HUES48 (cell line): ENCODE results near the gene DCP1A.

ENCODE experiments used
- H3K27ac ChIP-seq: one replicate; pipeline ENCODE4 v1.7.0; 2013; ENCODE audit warnings: low read depth, low read length, inconsistent platforms
- H3K27me3 ChIP-seq: 2 replicates; pipeline ENCODE4 v1.6.1; 2013; ENCODE audit warnings: mild to moderate bottlenecking, low read length; ENCODE audit not compliant: control insufficient read depth, insufficient read depth
- H3K36me3 ChIP-seq: 2 replicates; pipeline ENCODE4 v1.6.1; 2013; ENCODE audit warnings: low read length; ENCODE audit not compliant: control insufficient read depth, insufficient read depth
- H3K4me1 ChIP-seq: 2 replicates; pipeline ENCODE4 v1.6.1; 2013; ENCODE audit warnings: mild to moderate bottlenecking, low read length; ENCODE audit not compliant: control insufficient read depth, insufficient read depth
- H3K4me3 ChIP-seq: 2 replicates; pipeline ENCODE4 v1.5.1; 2013; ENCODE audit warnings: mild to moderate bottlenecking, low read depth, low read length
- H3K9ac ChIP-seq: 2 replicates; pipeline ENCODE4 v1.6.1; 2013; ENCODE audit warnings: mild to moderate bottlenecking, low read depth, low read length, moderate library complexity
- H3K9me3 ChIP-seq: 2 replicates; pipeline ENCODE4 v1.6.1; 2013; ENCODE audit warnings: low read length; ENCODE audit not compliant: control insufficient read depth, insufficient read depth

The DCP1A gene

DNA sequence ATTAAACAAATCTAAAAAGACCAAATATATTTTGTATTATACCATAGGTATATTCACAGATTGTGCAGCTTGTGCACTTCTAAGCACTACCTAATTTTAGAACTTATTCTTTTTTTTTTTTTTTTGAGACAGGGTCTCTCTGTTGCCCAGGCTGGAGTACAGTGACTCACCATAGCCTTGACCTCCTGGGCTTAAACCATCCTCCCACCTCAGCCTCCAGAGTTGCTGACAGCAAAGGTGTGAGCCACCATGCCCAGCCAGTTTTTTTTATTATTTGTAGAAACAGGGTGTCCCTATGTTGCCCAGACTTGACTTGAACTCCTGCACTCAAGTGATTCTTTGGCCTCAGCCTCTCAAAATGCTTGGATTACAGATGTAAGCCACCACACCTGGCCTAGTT, 79.6 kb downstream of the DCP1A start:
- no peaks in the 10 kb centered on the region for H3K9me3 ChIP-seq
- no peak overlapping the region for H3K27ac ChIP-seq
- H3K4me3 ChIP-seq: no peak overlapping the region
- peaks cover 16% of the 10 kb centered on the region for H3K4me1 ChIP-seq
- H3K27me3 ChIP-seq: no peaks in the 10 kb centered on the region
- no peaks in the 10 kb centered on the region for H3K36me3 ChIP-seq
- H3K9ac ChIP-seq: no peak overlapping the region

DNA sequence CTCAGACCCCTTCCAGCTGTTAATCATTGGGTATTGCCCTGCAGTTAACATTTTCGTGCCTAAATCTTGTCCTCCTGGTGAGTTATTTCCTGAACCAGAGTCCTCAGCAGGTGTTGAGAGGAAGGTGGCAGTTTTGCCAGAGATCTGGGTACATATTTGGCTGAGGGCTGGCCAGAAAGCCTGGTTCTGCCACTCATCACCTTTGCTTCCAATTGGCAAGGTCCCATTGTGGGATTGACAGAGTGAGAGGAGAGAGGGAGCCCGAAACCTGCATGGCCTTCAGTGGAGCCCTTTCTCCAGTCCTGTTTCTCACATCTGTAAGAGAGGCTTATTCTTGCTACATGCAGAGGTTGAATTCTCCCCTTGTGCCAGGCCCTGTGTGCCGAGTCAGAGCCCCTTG, 82.6 kb downstream of the DCP1A start:
- Histone ChIP-seq H3K27me3 (no peaks in the 10 kb centered on the region), H3K9me3 (no peaks in the 10 kb centered on the region), H3K4me3 (no peak overlapping the region), H3K27ac (no peak overlapping the region), H3K36me3 (no peaks in the 10 kb centered on the region), H3K4me1 (peaks cover 10% of the 10 kb centered on the region), H3K9ac (no peak overlapping the region)

DNA sequence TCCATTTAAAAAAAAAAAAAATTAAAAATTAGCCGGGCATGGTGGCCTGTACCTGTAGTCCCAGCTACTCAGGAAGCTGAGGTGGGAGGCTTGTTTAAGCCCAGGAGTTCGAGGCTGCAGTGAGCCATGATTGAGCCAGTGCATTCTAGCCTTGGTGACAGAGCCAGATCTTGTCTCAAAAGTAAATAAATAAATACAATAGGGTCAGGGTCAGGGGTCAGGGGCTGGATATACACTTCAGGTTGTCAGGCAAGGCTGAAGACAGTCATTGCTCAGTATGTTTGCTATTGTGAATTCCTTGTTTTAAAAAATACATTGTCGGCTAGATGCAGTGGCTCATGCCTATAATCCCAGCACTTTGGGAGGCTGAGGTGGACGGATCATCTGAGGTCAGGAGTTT, 83.4 kb downstream of the DCP1A start:
- no peaks in the 10 kb centered on the region for H3K36me3 ChIP-seq
- no peak overlapping the region for H3K27ac ChIP-seq
- no peak overlapping the region for H3K4me3 ChIP-seq
- H3K9ac ChIP-seq: no peak overlapping the region
- peaks cover 16% of the 10 kb centered on the region for H3K4me1 ChIP-seq
- H3K27me3 ChIP-seq: no peaks in the 10 kb centered on the region
- H3K9me3 ChIP-seq: no peaks in the 10 kb centered on the region

DNA sequence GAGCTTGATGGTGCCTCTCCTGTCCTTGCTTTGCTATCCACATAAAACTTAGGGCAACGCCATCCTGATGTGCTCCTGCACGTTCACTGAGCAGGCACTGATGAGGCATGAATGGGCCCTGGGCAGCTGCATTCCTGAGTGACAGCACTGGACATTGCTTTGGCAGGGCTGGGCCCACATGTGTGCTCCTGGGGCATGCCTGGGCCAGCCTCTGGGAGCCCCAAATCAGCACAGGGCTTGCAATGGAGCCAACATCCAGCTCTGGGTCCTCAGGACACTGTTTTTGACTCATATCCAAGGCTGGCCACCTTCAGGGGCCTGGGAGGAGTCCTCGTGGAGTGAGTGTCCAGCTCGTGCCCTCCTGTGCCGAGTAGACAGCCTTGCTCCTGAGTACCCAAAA, 85.6 kb downstream of the DCP1A start:
- H3K4me3 ChIP-seq: no peak overlapping the region
- H3K4me1 ChIP-seq: peaks cover 25% of the 10 kb centered on the region
- H3K36me3 ChIP-seq: no peaks in the 10 kb centered on the region
- no peak overlapping the region for H3K9ac ChIP-seq
- H3K27ac ChIP-seq: no peak overlapping the region
- H3K27me3 ChIP-seq: peaks cover 3% of the 10 kb centered on the region; the same call in 1 of the 2 replicates
- no peaks in the 10 kb centered on the region for H3K9me3 ChIP-seq

DNA sequence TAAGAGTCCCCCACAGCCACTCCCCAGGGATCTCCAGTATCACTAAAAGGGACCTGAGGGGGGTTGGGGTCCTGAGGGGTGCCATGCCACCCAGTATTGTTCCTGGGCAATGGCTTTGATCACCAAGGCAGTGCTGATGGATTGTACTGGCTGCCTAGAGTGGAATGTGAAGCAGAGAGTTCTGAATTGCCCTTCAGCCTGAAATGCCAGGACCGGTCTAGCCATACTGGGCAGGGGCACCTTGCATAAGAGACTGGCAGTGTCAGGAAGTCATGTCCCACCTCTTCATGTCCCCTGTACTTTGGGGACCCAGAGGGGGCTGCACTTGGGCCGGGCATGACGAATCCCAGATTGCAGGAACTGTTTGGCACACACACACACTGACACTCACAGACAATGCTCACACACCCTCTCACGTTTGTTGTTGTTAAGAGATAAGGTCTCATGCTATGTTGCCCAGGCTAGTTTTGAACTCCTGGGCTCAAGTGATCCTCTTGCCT, 87.0 kb downstream of the DCP1A start:
- H3K36me3 ChIP-seq: no peaks in the 10 kb centered on the region
- H3K27ac ChIP-seq: peak overlapping the region; percentile 99
- H3K4me3 ChIP-seq: no peak overlapping the region
- no peaks in the 10 kb centered on the region for H3K9me3 ChIP-seq
- peaks cover 3% of the 10 kb centered on the region; the same call in 1 of the 2 replicates for H3K27me3 ChIP-seq
- peaks cover 25% of the 10 kb centered on the region for H3K4me1 ChIP-seq
- H3K9ac ChIP-seq: no peak overlapping the region

DNA sequence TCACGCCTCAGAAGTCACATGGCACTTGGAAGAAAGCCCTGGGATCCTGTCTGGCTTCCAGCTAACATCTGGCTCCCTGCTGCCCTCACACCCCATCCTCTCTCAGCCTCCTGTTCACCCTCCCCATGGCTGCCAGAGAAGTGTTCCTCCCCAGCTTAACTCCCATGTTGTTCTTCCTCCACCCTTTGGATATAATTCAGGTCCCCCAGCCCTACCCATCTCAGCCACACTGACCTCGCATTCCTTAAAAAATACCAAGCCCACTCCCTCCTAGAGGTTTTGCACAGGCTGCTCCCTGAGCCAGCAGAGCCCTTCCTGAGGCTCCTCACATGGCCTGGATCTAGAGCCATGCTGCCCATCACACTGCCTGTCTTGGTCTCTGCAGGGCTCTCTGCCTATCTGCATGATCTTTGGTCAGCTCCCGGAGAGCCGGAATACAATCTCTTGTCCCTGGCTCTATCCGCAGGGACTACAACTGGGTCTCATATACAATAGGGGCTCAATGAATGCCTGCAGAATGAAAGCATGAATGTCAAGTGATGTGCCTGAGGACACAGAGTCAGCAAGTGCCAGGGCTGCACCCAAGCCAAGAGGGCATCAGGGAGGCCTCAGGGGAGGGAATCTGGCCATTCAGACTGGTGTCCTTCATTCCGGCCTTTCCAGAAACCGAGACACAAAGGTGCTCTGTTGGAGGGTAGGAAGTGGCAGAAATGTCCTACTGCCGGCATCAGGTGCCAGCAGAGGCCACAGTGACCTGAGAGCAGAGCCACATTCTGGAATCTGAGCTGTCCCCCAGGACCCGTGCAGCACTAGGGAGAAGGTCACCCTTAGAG, 87.7 kb downstream of the DCP1A start:
- peaks cover 3% of the 10 kb centered on the region; the same call in 1 of the 2 replicates for H3K27me3 ChIP-seq
- no peaks in the 10 kb centered on the region for H3K36me3 ChIP-seq
- H3K27ac ChIP-seq: peak overlapping the region; percentile 99
- peaks cover 22% of the 10 kb centered on the region for H3K4me1 ChIP-seq
- H3K9me3 ChIP-seq: no peaks in the 10 kb centered on the region
- H3K4me3 ChIP-seq: no peak overlapping the region
- peak overlapping the region; percentile 33; the same call in 1 of the 2 replicates for H3K9ac ChIP-seq

DNA sequence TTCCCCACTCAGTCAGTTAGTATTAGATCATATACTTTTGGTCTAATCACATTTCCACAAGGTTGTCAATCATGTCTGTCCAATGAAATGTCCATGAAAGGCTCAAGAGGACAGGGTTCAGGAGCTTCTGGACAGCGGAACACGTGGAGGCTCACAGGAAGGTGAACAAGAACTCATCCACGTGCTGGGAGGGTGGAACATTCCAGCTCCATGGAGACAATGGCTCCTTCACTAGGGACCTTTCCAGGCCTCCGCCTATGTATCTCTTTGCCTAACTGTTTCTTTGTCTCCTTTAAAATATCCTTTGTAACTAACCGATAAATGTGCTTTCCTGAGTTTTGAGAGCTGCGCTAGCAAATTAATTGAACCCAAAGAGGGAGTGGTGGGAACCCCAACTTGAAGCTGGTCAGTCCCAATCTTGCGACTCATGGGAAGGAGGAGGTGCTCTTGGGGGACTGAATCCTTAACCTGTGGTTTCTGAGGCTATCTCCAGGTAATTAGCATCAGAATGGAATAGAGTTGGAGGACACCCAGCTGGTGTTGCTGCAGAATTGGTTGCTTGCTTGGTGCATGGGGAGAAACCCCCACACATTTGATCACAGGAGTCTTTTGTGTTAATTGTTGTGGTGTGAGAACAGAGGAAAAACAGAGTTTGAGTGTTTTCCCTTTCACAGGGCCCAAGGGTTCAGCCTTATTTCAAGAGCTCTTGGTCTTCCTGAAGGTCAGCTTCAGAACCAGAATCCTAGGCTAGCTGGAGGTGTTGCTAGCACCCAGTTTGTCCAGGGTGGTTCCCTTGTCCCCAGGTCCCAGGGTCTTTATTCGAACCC, 88.5 kb downstream of the DCP1A start:
- H3K4me1 ChIP-seq: peaks cover 24% of the 10 kb centered on the region
- H3K4me3 ChIP-seq: no peak overlapping the region
- peak overlapping the region; percentile 99 for H3K27ac ChIP-seq
- no peaks in the 10 kb centered on the region for H3K9me3 ChIP-seq
- H3K9ac ChIP-seq: peak overlapping the region; percentile 33; the same call in 1 of the 2 replicates
- H3K36me3 ChIP-seq: peaks cover 5% of the 10 kb centered on the region; the same call in 1 of the 2 replicates
- peaks cover 3% of the 10 kb centered on the region; the same call in 1 of the 2 replicates for H3K27me3 ChIP-seq

DNA sequence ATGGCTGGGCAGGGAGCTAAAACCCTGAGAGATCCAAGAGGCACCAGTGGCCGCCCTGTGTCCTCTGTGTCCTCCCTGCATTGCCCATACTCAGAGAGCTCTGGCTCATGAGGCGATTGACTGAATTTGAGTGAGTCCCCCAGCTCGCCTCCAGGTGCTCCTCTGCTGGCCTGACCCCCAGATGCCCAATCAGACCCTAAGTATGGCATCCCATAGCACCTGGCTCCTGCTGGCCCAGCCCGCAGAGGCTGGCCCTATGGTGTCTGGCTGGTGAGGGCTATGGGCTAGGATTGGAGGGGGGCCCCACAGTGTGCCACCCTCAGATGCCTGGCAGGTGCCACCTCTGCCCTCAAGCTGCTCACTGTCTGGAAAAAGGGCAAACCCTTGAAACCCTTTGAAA, 89.9 kb downstream of the DCP1A start:
- Histone ChIP-seq H3K4me3 (no peak overlapping the region), H3K4me1 (peaks cover 32% of the 10 kb centered on the region), H3K27me3 (peaks cover 3% of the 10 kb centered on the region; the same call in 1 of the 2 replicates), H3K36me3 (peaks cover 6% of the 10 kb centered on the region; the same call in 1 of the 2 replicates), H3K9me3 (no peaks in the 10 kb centered on the region), H3K9ac (no peak overlapping the region), H3K27ac (no peak overlapping the region)

DNA sequence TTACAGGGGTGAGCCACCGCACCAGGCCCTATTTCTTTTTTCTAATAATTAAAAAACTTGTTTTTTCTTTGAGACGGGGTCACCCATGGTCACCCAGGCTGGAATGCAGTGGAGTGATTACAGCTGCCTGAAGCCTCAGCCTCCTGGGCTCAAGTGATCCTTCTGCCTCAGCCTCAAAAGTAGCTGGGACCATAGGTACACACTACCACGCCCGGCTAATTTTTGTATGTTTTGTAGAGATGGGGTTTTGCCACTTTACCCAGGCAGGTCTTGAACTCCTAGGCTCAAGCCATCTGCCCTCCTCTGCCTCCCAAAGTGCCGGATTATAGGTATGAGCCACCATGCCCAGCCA, 90.7 kb downstream of the DCP1A start:
- Histone ChIP-seq H3K4me3 (no peak overlapping the region), H3K4me1 (peaks cover 39% of the 10 kb centered on the region), H3K27ac (no peak overlapping the region), H3K9me3 (no peaks in the 10 kb centered on the region), H3K9ac (no peak overlapping the region), H3K36me3 (peaks cover 6% of the 10 kb centered on the region; the same call in 1 of the 2 replicates), H3K27me3 (peaks cover 3% of the 10 kb centered on the region; the same call in 1 of the 2 replicates)

DNA sequence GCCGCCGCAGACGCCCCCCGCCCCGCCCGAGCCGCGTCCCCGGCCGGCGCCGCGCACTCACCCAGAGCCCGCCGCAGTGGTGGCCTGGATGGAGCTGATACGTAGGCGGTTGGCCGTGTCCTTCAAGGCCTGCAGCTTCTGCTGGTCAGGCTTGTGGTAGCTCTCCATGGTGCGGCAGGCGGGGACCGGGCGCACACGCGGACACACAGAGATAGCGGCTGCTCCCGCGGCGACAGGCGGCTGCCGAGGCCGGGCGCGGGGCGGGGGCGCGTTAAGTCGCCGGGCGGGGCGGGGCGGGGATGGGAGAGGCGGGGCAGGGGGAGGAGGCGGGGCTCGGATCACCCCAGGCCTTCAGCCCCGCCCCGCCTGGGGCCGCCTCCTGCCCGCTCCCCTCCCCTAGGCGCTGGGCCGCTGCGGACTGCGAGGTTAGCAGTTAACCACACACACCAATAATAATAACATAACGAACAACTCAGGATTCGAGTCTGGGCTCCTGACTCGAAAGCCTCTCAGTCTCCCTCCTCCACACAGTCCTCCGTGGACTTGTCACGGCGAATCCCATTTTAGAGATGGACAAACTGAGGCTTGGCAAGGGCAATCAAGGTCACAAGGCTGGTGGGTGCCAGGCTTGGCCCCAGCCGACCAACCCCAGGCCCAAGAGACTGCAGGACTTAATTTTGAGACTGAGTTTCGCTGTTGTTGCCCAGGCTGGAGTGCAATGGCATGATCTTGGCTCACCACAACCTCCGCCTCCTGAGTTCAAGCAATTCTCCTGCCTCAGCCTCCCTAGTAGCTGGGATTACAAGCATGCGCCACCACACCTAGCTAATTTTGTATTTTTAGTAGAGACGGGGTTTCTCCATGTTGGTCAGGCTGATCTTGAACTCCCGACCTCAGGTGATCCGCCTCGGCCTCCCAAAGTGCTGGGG, 91.3 kb downstream of the DCP1A start, which contains the start of gene TKT:
TKT (minus strand) TSS at position 248 of the 929 bp plus-strand sequence; CDS start at position 168, 80 bp downstream.
- H3K9ac ChIP-seq: peak within 1 kb of the TSS; percentile 87
- H3K36me3 ChIP-seq: peaks cover 13% of the 10 kb centered on the region
- peak within 1 kb of the TSS; percentile 91 for H3K27ac ChIP-seq
- H3K4me1 ChIP-seq: peaks cover 45% of the 10 kb centered on the region
- H3K9me3 ChIP-seq: no peaks in the 10 kb centered on the region
- peak within 1 kb of the TSS; percentile 84 for H3K4me3 ChIP-seq
- H3K27me3 ChIP-seq: peaks cover 3% of the 10 kb centered on the region; the same call in 1 of the 2 replicates
